ENCODE data around the gene PROSER3. TPM values are rescaled to one million over a fixed set of nuclear protein-coding genes. Genes with fewer than 3 reads are reported as not detected.
"Not testable (repeated sequence)": the region's sequence is repeated elsewhere in the genome, so short reads cannot be mapped to it uniquely, and the experiment has no call there.

The PROSER3 gene
- total and polyA plus RNA-seq, 4 donors = 10.0 to 32.2 (median 12.1) TPM

DNA sequence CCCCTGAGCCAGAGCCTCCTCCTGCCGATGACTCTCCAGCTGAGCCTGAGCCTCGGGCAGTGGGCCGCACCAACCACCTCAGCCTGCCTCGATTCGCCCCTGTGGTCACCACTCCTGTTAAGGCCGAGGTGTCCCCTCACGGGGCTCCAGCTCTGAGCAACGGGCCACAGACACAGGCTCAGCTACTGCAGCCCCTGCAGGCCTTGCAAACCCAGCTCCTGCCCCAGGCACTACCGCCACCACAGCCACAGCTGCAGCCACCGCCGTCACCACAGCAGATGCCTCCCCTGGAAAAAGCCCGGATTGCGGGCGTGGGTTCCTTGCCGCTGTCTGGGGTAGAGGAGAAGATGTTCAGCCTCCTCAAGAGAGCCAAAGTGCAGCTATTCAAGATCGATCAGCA lies 36.6 kb upstream of the PROSER3 start:
- H3K27ac ChIP-seq (ENCODE audit: low read depth in 1 of 2, low read length in 1 of 2) = no peak overlapping the region
- DNase-seq (no peak), ATAC-seq (ENCODE audit: insufficient read depth, low FRiP score) (no peak)
- no peak overlapping the region for H3K4me3 ChIP-seq
- no peak overlapping the region for H3K9ac ChIP-seq (ENCODE audit: insufficient read depth in 1 of 2, low read length in 2 of 2)
- H3K27me3 ChIP-seq (ENCODE audit: control insufficient read depth in 3 of 3, insufficient read depth in 3 of 3, low read length in 2 of 3) = no peaks in the 10 kb centered on the region
- 93 to 95% methylated on average over 15 to 16 of the region's 16 CpGs for WGBS, 2 donors
- H3K9me3 ChIP-seq (ENCODE audit: control insufficient read depth in 4 of 4, insufficient read depth in 3 of 4, low read length in 3 of 4) = peaks cover 0 to 1% (median 0%) of the 10 kb centered on the region in 4 donors
- H3K36me3 ChIP-seq (ENCODE audit: control insufficient read depth in 4 of 4, insufficient read depth in 4 of 4, low read length in 4 of 4) = peaks cover 9 to 59% (median 32%) of the 10 kb centered on the region in 4 donors
- TF ChIP-seq, protein P1, sequence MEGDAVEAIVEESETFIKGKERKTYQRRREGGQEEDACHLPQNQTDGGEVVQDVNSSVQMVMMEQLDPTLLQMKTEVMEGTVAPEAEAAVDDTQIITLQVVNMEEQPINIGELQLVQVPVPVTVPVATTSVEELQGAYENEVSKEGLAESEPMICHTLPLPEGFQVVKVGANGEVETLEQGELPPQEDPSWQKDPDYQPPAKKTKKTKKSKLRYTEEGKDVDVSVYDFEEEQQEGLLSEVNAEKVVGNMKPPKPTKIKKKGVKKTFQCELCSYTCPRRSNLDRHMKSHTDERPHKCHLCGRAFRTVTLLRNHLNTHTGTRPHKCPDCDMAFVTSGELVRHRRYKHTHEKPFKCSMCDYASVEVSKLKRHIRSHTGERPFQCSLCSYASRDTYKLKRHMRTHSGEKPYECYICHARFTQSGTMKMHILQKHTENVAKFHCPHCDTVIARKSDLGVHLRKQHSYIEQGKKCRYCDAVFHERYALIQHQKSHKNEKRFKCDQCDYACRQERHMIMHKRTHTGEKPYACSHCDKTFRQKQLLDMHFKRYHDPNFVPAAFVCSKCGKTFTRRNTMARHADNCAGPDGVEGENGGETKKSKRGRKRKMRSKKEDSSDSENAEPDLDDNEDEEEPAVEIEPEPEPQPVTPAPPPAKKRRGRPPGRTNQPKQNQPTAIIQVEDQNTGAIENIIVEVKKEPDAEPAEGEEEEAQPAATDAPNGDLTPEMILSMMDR (IDR thresholded peaks at IDR 0.05; ENCODE audit: control extremely low read depth, extremely low read depth) = no peak
- H3K4me1 ChIP-seq (ENCODE audit: control insufficient read depth in 5 of 5, insufficient read depth in 5 of 5, low read length in 5 of 5) = peaks cover 0 to 13% (median 8%) of the 10 kb centered on the region in 5 donors

DNA sequence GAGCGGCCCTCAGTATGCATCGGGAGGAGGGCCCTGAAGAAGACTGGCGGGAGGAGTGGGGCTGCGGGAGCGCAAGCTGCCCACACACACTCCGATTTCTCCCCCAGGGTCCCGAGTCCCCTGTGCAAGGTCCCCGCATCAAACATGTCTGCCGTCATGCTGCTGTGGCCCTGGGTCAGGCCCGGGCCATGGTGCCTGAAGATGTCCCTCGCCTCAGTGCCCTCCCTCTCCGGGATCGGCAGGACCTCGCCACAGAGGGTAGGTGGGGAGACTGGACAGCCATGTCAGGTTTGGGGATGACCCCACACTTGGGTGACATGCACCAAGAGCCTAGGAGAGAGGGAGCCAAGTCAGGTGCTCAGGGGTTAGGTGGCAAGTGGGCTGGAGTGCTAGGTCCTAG lies 35.5 kb upstream of the PROSER3 start:
- H3K9me3 ChIP-seq (ENCODE audit: control insufficient read depth in 4 of 4, insufficient read depth in 3 of 4, low read length in 3 of 4) = no peaks in the 10 kb centered on the region
- ATAC-seq (ENCODE audit: insufficient read depth, low FRiP score) (no peak), DNase-seq (no peak)
- no peak overlapping the region for H3K9ac ChIP-seq (ENCODE audit: insufficient read depth in 1 of 2, low read length in 2 of 2)
- no peaks in the 10 kb centered on the region for H3K27me3 ChIP-seq (ENCODE audit: control insufficient read depth in 3 of 3, insufficient read depth in 3 of 3, low read length in 2 of 3)
- H3K4me3 ChIP-seq = no peak overlapping the region
- H3K27ac ChIP-seq (ENCODE audit: low read depth in 1 of 2, low read length in 1 of 2) = no peak overlapping the region
- 94 to 99% methylated on average over 14 of the region's 14 CpGs for WGBS, 2 donors
- peaks cover 9 to 68% (median 36%) of the 10 kb centered on the region in 4 donors for H3K36me3 ChIP-seq (ENCODE audit: control insufficient read depth in 4 of 4, insufficient read depth in 4 of 4, low read length in 4 of 4)
- TF ChIP-seq, protein P1 (IDR thresholded peaks at IDR 0.05; ENCODE audit: control extremely low read depth, extremely low read depth) = no peak
- peaks cover 0 to 10% (median 8%) of the 10 kb centered on the region in 5 donors for H3K4me1 ChIP-seq (ENCODE audit: control insufficient read depth in 5 of 5, insufficient read depth in 5 of 5, low read length in 5 of 5)

DNA sequence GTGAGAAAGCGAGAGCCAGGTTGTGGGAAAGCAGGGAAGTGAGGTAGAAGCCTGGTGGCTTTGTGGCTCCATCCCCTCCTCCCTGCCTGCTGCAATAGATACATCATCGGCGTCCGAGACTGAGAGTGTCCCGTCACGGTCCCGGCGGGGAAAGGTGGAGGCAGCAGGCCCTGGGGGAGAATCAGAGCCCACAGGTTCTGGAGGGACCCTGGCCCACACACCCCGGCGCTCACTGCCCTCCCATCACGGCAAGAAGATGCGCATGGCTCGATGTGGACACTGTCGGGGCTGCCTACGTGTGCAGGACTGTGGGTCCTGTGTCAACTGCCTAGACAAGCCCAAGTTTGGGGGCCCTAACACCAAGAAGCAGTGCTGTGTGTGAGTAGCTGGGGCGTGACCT lies 35.1 kb upstream of the PROSER3 start:
- peaks cover 9 to 72% (median 38%) of the 10 kb centered on the region in 4 donors for H3K36me3 ChIP-seq (ENCODE audit: control insufficient read depth in 4 of 4, insufficient read depth in 4 of 4, low read length in 4 of 4)
- ATAC-seq (ENCODE audit: insufficient read depth, low FRiP score) (no peak), DNase-seq (no peak)
- H3K27me3 ChIP-seq (ENCODE audit: control insufficient read depth in 3 of 3, insufficient read depth in 3 of 3, low read length in 2 of 3) = no peaks in the 10 kb centered on the region
- TF ChIP-seq, protein P1 (IDR thresholded peaks at IDR 0.05; ENCODE audit: control extremely low read depth, extremely low read depth) = no peak
- WGBS, 2 donors = 95 to 96% methylated on average over 16 of the region's 16 CpGs
- H3K9me3 ChIP-seq (ENCODE audit: control insufficient read depth in 4 of 4, insufficient read depth in 3 of 4, low read length in 3 of 4) = no peaks in the 10 kb centered on the region
- no peak overlapping the region for H3K4me3 ChIP-seq
- H3K27ac ChIP-seq (ENCODE audit: low read depth in 1 of 2, low read length in 1 of 2) = no peak overlapping the region
- no peak overlapping the region for H3K9ac ChIP-seq (ENCODE audit: insufficient read depth in 1 of 2, low read length in 2 of 2)
- H3K4me1 ChIP-seq (ENCODE audit: control insufficient read depth in 5 of 5, insufficient read depth in 5 of 5, low read length in 5 of 5) = peaks cover 0 to 10% (median 8%) of the 10 kb centered on the region in 5 donors

DNA sequence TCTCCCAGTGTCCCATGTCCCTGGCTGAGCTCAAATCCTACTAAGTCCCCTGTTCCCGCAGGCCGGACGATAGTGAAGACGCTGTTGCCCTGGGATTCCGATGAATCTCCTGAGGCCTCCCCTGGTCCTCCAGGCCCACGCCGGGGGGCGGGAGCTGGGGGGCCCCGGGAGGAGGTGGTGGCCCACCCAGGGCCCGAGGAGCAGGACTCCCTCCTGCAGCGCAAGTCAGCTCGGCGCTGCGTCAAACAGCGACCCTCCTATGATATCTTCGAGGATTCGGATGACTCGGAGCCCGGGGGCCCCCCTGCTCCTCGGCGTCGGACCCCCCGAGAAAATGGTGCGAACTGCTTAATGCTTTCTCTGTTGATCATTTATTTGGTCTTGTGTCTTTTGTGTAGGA lies 34.3 kb upstream of the PROSER3 start:
- WGBS, 2 donors = 96 to 97% methylated on average over 24 of the region's 24 CpGs

DNA sequence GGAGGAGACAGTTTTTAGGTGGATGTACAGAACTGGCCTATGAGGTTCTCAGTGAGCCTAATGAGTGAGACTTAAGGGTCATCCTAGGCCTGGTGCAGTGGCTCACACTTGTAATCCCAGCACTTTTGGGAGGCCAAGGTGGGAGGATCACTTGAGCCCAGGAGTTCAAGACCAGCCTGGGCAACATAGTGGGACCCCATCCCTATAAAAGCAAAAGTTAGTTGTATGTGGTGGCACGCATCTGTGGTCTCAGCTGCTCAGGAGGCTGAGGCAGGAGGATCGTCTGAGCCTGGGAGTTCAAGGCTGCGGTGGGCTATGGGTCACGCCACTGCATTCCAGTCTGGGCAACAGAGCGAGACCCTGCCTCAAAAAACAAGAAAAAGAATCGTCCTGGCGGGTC lies 33.8 kb upstream of the PROSER3 start:
- not testable (repeated sequence) for H3K9me3 ChIP-seq (ENCODE audit: control insufficient read depth in 4 of 4, insufficient read depth in 3 of 4, low read length in 3 of 4); H3K9ac ChIP-seq (ENCODE audit: insufficient read depth in 1 of 2, low read length in 2 of 2); H3K4me3 ChIP-seq; ATAC-seq (ENCODE audit: insufficient read depth, low FRiP score); DNase-seq; H3K27me3 ChIP-seq (ENCODE audit: control insufficient read depth in 3 of 3, insufficient read depth in 3 of 3, low read length in 2 of 3); H3K4me1 ChIP-seq (ENCODE audit: control insufficient read depth in 5 of 5, insufficient read depth in 5 of 5, low read length in 5 of 5); H3K27ac ChIP-seq (ENCODE audit: low read depth in 1 of 2, low read length in 1 of 2)
- WGBS, 2 donors = 95 to 97% methylated on average over 7 of the region's 7 CpGs
- H3K36me3 ChIP-seq (ENCODE audit: control insufficient read depth in 4 of 4, insufficient read depth in 4 of 4, low read length in 4 of 4) = peaks cover 9 to 84% (median 43%) of the 10 kb centered on the region in 4 donors

More for the DNA sequence above, 34.3 kb upstream of the PROSER3 start:
- DNase-seq = no peak
- H3K4me1 ChIP-seq (ENCODE audit: control insufficient read depth in 5 of 5, insufficient read depth in 5 of 5, low read length in 5 of 5) = peaks cover 0 to 10% (median 7%) of the 10 kb centered on the region in 5 donors
- no peak overlapping the region for H3K4me3 ChIP-seq
- no peak overlapping the region for H3K9ac ChIP-seq (ENCODE audit: insufficient read depth in 1 of 2, low read length in 2 of 2)
- H3K36me3 ChIP-seq (ENCODE audit: control insufficient read depth in 4 of 4, insufficient read depth in 4 of 4, low read length in 4 of 4) = peaks cover 9 to 79% (median 40%) of the 10 kb centered on the region in 4 donors
- no peaks in the 10 kb centered on the region for H3K27me3 ChIP-seq (ENCODE audit: control insufficient read depth in 3 of 3, insufficient read depth in 3 of 3, low read length in 2 of 3)
- no peaks in the 10 kb centered on the region for H3K9me3 ChIP-seq (ENCODE audit: control insufficient read depth in 4 of 4, insufficient read depth in 3 of 4, low read length in 3 of 4)
- ATAC-seq (ENCODE audit: insufficient read depth, low FRiP score) = no peak
- H3K27ac ChIP-seq (ENCODE audit: low read depth in 1 of 2, low read length in 1 of 2) = no peak overlapping the region
- TF ChIP-seq, protein P1 (IDR thresholded peaks at IDR 0.05; ENCODE audit: control extremely low read depth, extremely low read depth) = no peak
